Neuronal stem cell (in vitro differentiated cells): ENCODE measurements around the gene NCOA4. TPM values are rescaled to one million over a fixed set of nuclear protein-coding genes. Genes with fewer than 3 reads are reported as not detected.
A peak's percentile ranks its signal among the peaks of the same experiment; 100 is the strongest.

Source experiments
- DNase-seq: peaks from one replicate; pipeline ENCODE4 v3.0.0-alpha.2; 2013; ENCODE audit warnings: low spot score
- H2AFZ ChIP-seq: one replicate; pipeline ENCODE4 v1.6.1; 2013; ENCODE audit warnings: mild to moderate bottlenecking, low read length, inconsistent platforms
- H2AK5ac ChIP-seq: 2 replicates; pipeline ENCODE4 v1.6.1; 2013; ENCODE audit warnings: low read depth, mild to moderate bottlenecking, inconsistent platforms, low read length, moderate library complexity, mixed read lengths
- H2BK120ac ChIP-seq: 2 replicates; pipeline ENCODE4 v1.6.1; 2013; ENCODE audit warnings: low read depth, mild to moderate bottlenecking, inconsistent platforms, low read length, moderate library complexity, mixed read lengths
- H2BK12ac ChIP-seq: one replicate; pipeline ENCODE4 v1.6.1; 2013; ENCODE audit warnings: low read length, inconsistent platforms
- H2BK15ac ChIP-seq: 2 replicates; pipeline ENCODE4 v1.6.1; 2013; ENCODE audit warnings: mild to moderate bottlenecking, low read length, inconsistent platforms, mixed read lengths
- H2BK5ac ChIP-seq: one replicate; pipeline ENCODE4 v1.6.1; 2013; ENCODE audit warnings: inconsistent platforms, mild to moderate bottlenecking, low read length, moderate library complexity
- H3K14ac ChIP-seq: one replicate; pipeline ENCODE4 v1.6.1; 2013; ENCODE audit warnings: low read length, inconsistent platforms
- H3K18ac ChIP-seq: 2 replicates; pipeline ENCODE4 v1.6.1; 2013; ENCODE audit warnings: low read length, inconsistent platforms
- H3K23ac ChIP-seq: 2 replicates; pipeline ENCODE4 v1.6.1; 2013; ENCODE audit warnings: low read depth, mild to moderate bottlenecking, mixed read lengths, low read length, inconsistent platforms; ENCODE audit not compliant: poor library complexity
- H3K27ac ChIP-seq: replicated peaks from 3 replicates; pipeline ENCODE4 v1.5.1; 2013; ENCODE audit warnings: low read length, inconsistent platforms
- H3K27me3 ChIP-seq, 3 experiments: 2 replicates each; pipeline ENCODE4 v1.6.1; 2013; ENCODE audit warnings: low read length in 3 of 3, mild to moderate bottlenecking in 2 of 3, inconsistent platforms in 1 of 3, low read depth in 1 of 3, mixed read lengths in 1 of 3, moderate library complexity in 1 of 3; ENCODE audit not compliant: control insufficient read depth in 3 of 3, insufficient read depth in 3 of 3
- H3K36me3 ChIP-seq, 2 donors: replicated peaks in 1 of 2; 2 replicates each; pipeline ENCODE4 v1.6.1; 2013; ENCODE audit warnings: low read length in 2 of 2; ENCODE audit not compliant: control insufficient read depth in 2 of 2, insufficient read depth in 2 of 2
- H3K4ac ChIP-seq: 2 replicates; pipeline ENCODE4 v1.6.1; 2013; ENCODE audit warnings: inconsistent platforms, mild to moderate bottlenecking, low read length, moderate library complexity
- H3K4me1 ChIP-seq, 2 donors: 1 replicate in 1 of 2; 2 replicates in 1 of 2; pipeline ENCODE4 v1.6.1; 2013; ENCODE audit warnings: low read length in 2 of 2, low read depth in 1 of 2; ENCODE audit not compliant: control insufficient read depth in 2 of 2, insufficient read depth in 1 of 2
- H3K4me2 ChIP-seq: one replicate; pipeline ENCODE4 v1.6.1; 2013; ENCODE audit warnings: mild to moderate bottlenecking, low read length, inconsistent platforms; ENCODE audit not compliant: insufficient read depth, poor library complexity, severe bottlenecking
- H3K4me3 ChIP-seq, 2 donors: 2 replicates each; pipeline ENCODE4 v1.5.1; 2013; ENCODE audit warnings: low read length in 2 of 2, mild to moderate bottlenecking in 2 of 2, inconsistent platforms in 1 of 2, moderate library complexity in 1 of 2
- H3K79me1 ChIP-seq: one replicate; pipeline ENCODE4 v1.6.1; 2013; ENCODE audit warnings: low read depth, mild to moderate bottlenecking, inconsistent platforms, low read length, moderate library complexity
- H3K9ac ChIP-seq: one replicate; pipeline ENCODE4 v1.6.1; 2013; ENCODE audit warnings: mild to moderate bottlenecking, low read depth, low read length, inconsistent platforms; ENCODE audit not compliant: poor library complexity
- H3K9me3 ChIP-seq, 2 donors: replicated peaks in 1 of 2; 2 replicates each; pipeline versions ENCODE3 to v1.6.1; 2013; ENCODE audit warnings: low read length in 2 of 2, mild to moderate bottlenecking in 2 of 2, inconsistent platforms in 1 of 2, low read depth in 1 of 2, mixed read lengths in 1 of 2, moderate library complexity in 1 of 2; ENCODE audit not compliant: control insufficient read depth in 2 of 2, insufficient read depth in 1 of 2
- H4K8ac ChIP-seq: one replicate; pipeline ENCODE4 v1.6.1; 2013; ENCODE audit warnings: low read depth, mild to moderate bottlenecking, inconsistent platforms, low read length, moderate library complexity
- H4K91ac ChIP-seq: one replicate; pipeline ENCODE4 v1.6.1; 2013; ENCODE audit warnings: low read length, low read depth, mild to moderate bottlenecking, inconsistent platforms; ENCODE audit not compliant: poor library complexity
- WGBS, 2 donors: extraction: QIAGEN DNeasy Blood & Tissue Kit; methylation state at CpG; one replicate each; pipeline ENCODE4 v1.1.7; 2013; ENCODE audit warnings: missing lambda C conversion rate in 2 of 2, mixed read lengths in 1 of 2; ENCODE audit not compliant: insufficient read length in 2 of 2, insufficient replicate concordance in 1 of 2; ENCODE audit errors: extremely low coverage in 2 of 2; 5-methylcytosine and 5-hydroxymethylcytosine counted together
- polyA plus RNA-seq, 2 experiments: library from polyadenylated mRNA; stranded (reverse); fragments of 200-250 nt; gene quantifications; one replicate each; pipeline ENCODE4 v1.2.3, GENCODE V29; 2013

The NCOA4 gene
- 39.8 TPM for polyA plus RNA-seq (2013, experiment 1 of 2)
- polyA plus RNA-seq (2013, experiment 2 of 2), result 39.0 TPM

DNA sequence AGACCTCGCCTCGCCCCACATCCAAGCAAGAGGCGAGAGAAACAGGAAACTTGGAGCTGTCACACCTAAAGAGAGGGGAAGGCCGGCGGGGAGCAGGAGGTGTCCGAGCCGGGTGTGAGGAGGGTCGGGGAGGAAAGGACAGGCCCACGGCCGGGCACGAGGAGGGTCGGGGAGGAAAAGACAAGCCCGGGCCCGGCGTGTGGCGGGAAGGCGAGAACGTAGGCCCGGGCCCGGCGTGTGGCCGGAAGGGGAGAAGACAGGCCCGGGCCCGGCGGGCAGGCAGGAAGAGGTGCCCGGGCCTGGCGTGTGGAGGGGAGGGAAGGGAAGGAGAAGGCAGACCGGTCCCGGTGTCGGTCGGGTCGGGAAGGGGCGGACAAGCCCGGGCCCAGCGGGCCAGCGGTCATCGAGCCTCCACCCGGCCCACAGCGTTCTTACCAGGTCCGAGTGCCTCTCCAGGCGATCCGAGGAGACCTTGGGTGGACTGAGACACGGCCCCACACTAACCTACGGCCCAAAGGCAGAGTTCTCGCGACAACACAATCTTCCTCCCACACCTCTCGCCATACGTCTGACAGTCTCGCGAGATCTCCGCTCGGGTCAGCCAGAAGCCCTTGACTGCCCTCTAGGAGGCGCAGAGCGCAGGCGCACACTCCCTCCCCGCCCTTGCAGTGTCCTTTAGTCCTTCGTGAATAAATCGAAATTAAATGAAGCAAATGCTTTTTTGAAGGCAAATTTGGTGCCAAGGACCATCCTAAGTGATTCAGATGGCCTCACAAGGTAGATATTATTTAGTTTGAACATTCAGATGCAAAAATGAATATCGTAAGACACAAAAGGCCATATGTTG lies at the start of gene NCOA4:
Gene NCOA4, minus strand, starts transcription at position 533 of the 847 bp plus-strand sequence. CDS start 13,943 bp downstream, outside the sequence.
- H2AK5ac ChIP-seq, result no peak within 1 kb of the TSS

DNA sequence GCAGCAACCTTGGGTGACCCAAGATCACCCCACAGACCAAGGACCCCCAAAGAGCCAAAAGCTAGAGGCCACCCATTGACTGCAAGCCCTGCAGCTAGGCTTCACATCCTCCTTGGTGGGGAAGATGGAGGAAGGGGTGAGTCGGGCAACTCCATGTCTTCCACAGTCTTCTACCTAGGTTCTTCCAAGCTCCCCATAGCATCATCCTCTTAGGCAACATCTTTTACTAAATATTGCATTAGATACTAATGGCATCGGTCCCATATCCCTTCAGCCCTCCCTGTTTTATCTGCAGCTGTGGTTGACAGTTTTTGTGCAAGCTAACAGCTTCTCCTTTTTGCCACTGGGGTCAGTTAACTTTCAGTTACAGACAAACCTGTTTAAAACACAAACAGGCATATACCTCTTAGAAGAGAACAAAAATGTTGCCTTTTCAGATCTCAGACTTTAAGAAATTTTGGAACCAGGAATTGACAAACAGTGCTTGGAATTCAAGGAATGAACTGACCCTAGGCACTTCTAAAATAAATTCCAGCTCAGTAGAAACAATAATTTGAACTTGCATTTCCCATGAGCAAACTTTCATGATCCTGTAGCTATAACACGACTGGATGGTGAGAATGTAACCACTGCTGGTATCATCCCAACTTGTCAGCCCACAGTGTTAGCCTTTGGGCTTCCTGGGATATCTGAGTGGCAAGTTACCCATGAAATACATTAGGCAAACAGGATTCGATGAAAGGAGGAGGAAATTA lies 49.6 kb upstream of the NCOA4 start:
- H3K4me1 ChIP-seq, result no peaks in the 10 kb centered on the region
- no peak overlapping the region for H3K23ac ChIP-seq
- no peaks in the 10 kb centered on the region for H3K9me3 ChIP-seq
- H3K4me3 ChIP-seq, result no peak overlapping the region
- H3K4me2 ChIP-seq, result no peak overlapping the region
- H4K91ac ChIP-seq, result no peak overlapping the region
- no peak overlapping the region for H3K4ac ChIP-seq
- no peak overlapping the region for H2BK12ac ChIP-seq
- H2AFZ ChIP-seq, result no peak overlapping the region
- H3K18ac ChIP-seq, result no peak overlapping the region
- H2BK15ac ChIP-seq, result no peak overlapping the region
- no peak for DNase-seq
- no peak overlapping the region for H2AK5ac ChIP-seq
- no peaks in the 10 kb centered on the region for H3K79me1 ChIP-seq
- H3K27me3 ChIP-seq, result no peaks in the 10 kb centered on the region
- WGBS, 2 donors, result no CpG with 5 or more reads among the region's 4 CpGs
- H4K8ac ChIP-seq, result no peak overlapping the region
- no peak overlapping the region for H3K27ac ChIP-seq
- no peak overlapping the region for H2BK120ac ChIP-seq
- H3K9ac ChIP-seq, result no peak overlapping the region
- no peak overlapping the region for H2BK5ac ChIP-seq
- H3K36me3 ChIP-seq, result no peaks in the 10 kb centered on the region
- H3K14ac ChIP-seq, result no peak overlapping the region

More for the DNA sequence above, at the start of gene NCOA4:
- Histone ChIP-seq H3K4me1 (peaks cover 3 to 9% of the 10 kb centered on the region in 2 donors), H3K18ac (peak within 1 kb of the TSS; percentile 88), H3K27ac (no peak within 1 kb of the TSS), H3K14ac (no peak within 1 kb of the TSS), H2AFZ (peak within 1 kb of the TSS; percentile 87), H2BK5ac (no peak within 1 kb of the TSS), H3K4me3 (peak within 1 kb of the TSS; percentile 64 to 94), H3K27me3 (no peaks in the 10 kb centered on the region), H3K79me1 (peaks cover 6% of the 10 kb centered on the region), H3K9ac (peak within 1 kb of the TSS; percentile 93), H3K36me3 (peaks cover 0 to 4% of the 10 kb centered on the region in 2 donors), H2BK12ac (no peak within 1 kb of the TSS), H3K23ac (peak within 1 kb of the TSS; percentile 87), H2BK120ac (peak within 1 kb of the TSS; percentile 42), H3K9me3 (no peaks in the 10 kb centered on the region), H4K8ac (no peak within 1 kb of the TSS), H4K91ac (no peak within 1 kb of the TSS), H3K4me2 (peak within 1 kb of the TSS; percentile 92), H3K4ac (no peak within 1 kb of the TSS), H2BK15ac (no peak within 1 kb of the TSS)
- DNase-seq, result peak; percentile 96
- no CpG with 5 or more reads among the region's 59 CpGs for WGBS, 2 donors

DNA sequence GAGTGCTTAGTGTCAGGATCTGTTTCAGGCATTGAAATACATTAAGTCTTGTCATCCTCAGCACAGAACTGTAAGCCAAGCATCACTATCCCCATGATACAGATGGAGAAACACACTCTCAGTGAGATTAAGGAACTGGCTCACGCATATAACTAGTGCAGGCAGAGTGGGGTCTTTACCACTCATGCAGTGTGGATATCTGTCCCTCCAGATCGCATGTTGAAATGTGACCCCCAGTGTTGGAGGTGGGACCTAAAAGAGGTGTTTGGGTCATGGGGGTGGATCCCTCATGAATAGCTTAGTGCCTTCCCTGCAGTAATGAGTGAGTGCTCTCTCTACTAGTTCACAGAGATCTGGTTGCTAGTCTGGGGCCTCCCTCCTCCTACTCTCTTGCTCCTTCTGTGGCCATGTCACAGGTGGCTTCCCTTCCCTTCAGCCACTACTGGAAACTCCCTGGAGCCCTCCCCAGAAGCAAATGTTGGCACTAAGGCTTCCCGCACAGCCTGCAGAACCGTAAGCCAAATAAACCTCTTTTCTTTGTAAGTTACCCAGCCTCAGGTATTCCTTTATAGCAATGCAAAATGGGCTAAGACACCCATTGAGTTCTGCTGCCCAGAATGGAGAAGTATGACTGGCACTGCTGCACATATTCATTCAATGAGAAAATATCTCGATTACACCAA lies 47.4 kb upstream of the NCOA4 start:
- H3K27ac ChIP-seq, result no peak overlapping the region
- no peak overlapping the region for H2BK5ac ChIP-seq
- H4K8ac ChIP-seq, result no peak overlapping the region
- no peak overlapping the region for H2BK15ac ChIP-seq
- H3K36me3 ChIP-seq, result no peaks in the 10 kb centered on the region
- H2AFZ ChIP-seq, result no peak overlapping the region
- no CpG with 5 or more reads among the region's 5 CpGs for WGBS, 2 donors
- H3K23ac ChIP-seq, result no peak overlapping the region
- H2AK5ac ChIP-seq, result no peak overlapping the region
- no peak overlapping the region for H2BK120ac ChIP-seq
- no peak overlapping the region for H3K14ac ChIP-seq
- no peak overlapping the region for H3K4me3 ChIP-seq
- H3K79me1 ChIP-seq, result no peaks in the 10 kb centered on the region
- no peak for DNase-seq
- H2BK12ac ChIP-seq, result no peak overlapping the region
- H4K91ac ChIP-seq, result no peak overlapping the region
- no peaks in the 10 kb centered on the region for H3K9me3 ChIP-seq
- no peaks in the 10 kb centered on the region for H3K27me3 ChIP-seq
- H3K4me1 ChIP-seq, result no peaks in the 10 kb centered on the region
- no peak overlapping the region for H3K9ac ChIP-seq
- H3K4me2 ChIP-seq, result no peak overlapping the region
- H3K18ac ChIP-seq, result no peak overlapping the region
- no peak overlapping the region for H3K4ac ChIP-seq
